Measurements from ENCODE around the gene TBL1X.
"Not testable (repeated sequence)": the region's sequence is repeated elsewhere in the genome, so short reads cannot be mapped to it uniquely, and the experiment has no call there.

Gene TBL1X

GRCh38 chrX:9536156-9536555, 71.3 kb downstream of the TBL1X start:
- not testable (repeated sequence) for DNase-seq (ENCODE audit: low read depth in 2 of 2)

- no peak for DNase-seq (ENCODE audit: low read depth in 2 of 2)
These were observed 72.9 kb downstream of the TBL1X start for GRCh38 chrX:9537781-9538180.

DNA sequence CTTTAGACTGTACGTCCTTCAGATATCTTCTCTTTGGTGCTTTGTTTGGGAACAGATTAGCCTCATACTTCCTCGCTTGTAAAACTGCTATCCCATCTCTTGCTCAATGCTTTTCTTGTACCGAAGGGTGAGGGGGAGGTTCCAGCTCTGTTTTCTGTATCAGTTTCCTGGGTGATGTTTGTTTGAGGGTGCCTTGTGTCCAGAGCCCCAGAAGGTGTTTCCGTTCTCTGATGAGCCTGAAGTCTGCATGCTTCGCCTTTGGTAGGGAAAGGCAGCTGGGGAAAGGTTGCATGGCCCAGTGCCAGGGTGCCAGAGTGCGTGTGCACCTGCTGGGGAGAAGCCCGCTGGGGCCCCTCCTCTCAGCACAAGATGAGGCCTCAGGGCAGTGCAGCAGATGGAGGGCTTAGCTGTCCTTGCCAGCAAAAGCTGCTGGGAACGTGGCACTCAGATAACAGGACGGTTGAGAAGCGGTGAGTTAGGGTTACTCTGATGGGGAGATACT, 73.7 kb downstream of the TBL1X start:
- no peak for DNase-seq (ENCODE audit: low read depth in 2 of 2)

DNA sequence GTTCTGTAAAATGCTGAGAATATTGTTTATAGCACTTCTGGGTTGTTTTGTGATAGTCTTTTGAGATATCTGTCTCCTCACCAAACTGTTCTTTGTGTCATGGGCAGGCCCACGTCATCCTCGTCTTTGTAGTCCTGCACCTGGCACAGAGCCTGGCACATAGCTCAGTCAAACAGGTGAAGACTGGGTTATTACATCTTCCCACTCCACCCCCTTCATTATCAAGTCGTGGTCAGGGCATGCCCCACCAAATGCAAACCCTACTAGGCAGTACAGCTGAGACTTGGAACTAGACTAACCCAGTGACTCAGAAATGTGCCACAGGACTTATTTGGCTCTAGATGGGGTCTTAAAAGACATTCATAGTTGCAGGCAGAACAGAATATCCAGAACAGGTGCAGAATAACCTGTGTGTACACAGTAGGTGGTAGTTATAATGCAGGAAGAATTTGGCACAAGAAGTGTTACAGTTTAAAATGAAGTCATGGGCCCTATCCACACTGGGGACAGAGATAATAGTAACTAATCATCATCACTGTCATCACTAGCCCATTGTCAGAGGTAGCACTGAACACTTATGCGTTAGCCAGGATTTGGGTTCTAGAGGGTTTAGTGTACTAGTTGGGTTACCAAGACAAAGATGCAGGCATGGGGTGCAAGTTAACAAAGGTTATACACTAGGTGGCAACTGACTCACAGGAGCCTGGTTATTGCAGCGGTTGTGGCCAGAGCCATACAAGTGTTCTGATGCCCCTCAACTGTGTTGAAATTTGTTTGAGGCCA, 74.9 kb downstream of the TBL1X start:
- DNase-seq (ENCODE audit: low read depth in 2 of 2), result no peak

DNA sequence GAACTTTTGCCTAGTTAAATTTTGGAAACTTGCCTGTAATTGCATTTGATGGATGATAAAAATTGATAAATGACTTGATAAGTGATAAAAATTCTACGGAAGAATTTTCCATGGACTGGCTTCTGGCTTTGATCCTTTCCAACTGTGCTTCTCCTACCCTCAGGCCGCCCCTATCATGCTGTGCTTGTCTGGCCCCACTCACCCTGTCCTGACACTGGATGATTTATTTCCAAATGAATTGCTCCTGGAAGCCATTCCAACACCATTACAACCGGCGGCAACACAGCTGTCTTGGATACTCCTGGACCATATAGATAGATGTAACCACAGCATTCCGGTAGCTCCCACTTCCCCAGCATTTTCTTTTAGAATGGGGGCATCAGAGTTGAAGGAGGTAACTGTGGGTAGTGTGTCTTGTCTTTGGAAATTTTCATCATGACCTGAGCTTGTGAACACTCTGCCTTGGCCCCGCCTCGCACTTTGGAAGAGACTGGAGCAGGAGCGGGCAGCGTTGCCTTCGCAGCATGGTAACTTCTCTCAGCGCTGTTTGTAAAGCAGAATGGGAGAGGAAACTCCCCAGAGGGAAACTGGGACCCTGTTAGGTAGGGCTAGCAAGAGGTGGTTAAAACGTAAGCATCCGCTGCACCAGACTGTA, 77.4 kb downstream of the TBL1X start:
- DNase-seq (ENCODE audit: low read depth in 2 of 2), result no peak

- DNase-seq (ENCODE audit: low read depth in 2 of 2), result no peak
These were observed 77.9 kb downstream of the TBL1X start for GRCh38 chrX:9542761-9543111.

DNA sequence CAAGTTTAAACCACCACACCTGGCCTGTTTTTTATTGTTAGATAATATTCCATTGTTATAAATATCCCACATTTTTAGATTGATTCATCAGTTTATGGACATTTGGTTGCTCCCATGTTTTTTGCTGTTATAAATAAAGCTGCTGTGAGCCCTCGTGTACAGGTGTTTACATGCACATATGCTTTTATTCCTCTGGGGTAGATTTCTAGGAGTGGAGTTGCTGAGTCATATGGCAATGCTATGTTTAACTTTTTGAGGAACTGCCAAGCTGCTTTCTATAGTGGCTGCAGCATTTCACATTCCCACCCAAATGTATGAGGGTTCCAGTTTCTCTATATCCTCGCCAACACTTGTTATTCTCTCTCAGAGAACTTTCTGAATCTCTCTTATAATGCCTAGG, 90.5 kb downstream of the TBL1X start:
- DNase-seq (ENCODE audit: low read depth in 2 of 2), result no peak

DNA sequence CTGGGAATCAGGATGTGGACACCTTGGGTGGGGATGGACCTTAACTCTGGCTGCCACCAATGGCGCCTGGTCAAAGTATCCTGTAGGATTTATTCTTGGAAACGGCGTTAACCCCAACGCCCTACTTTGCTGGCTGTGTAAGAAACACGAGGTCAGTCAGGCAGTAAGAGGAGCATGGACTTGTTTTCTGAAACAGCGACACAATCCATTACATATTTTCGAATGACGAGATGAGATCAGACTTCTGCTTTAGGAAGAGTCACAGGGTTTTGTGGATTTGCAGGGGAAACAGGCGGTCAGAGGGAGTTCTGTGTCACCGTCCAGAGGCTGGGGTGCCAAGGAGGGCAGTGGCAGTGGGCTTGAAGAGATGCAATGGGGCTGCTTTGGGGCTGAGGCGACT, 92.2 kb downstream of the TBL1X start:
- no peak for DNase-seq (ENCODE audit: low read depth in 2 of 2)

- no peak for DNase-seq (ENCODE audit: low read depth in 2 of 2)
These were observed 92.7 kb downstream of the TBL1X start for GRCh38 chrX:9557521-9557920.

DNA sequence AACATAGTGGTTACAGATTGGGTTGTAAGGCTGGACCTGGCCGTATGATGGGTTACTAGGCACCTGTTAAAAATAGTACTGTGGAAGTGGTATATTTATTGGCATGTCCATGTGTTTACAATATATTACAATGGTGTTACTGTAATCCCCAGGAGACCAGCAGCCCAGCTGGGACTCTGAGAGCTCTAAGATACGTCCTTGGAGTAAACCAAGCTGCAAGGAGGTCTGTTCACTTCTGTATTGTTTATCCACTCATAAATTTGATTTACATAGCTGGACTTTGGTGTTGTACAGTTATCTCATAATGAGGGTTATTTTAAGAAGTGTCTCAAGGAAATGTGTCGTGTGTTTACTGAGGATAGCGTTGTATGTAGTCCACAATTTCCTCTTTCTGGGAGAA, 93.8 kb downstream of the TBL1X start:
- no peak for DNase-seq (ENCODE audit: low read depth in 2 of 2)

GRCh38 chrX:9560219-9560618, 95.4 kb downstream of the TBL1X start:
- DNase-seq (ENCODE audit: low read depth in 2 of 2), result no peak

GRCh38 chrX:9561199-9561598, 96.3 kb downstream of the TBL1X start:
- DNase-seq (ENCODE audit: low read depth in 2 of 2), result no peak

DNA sequence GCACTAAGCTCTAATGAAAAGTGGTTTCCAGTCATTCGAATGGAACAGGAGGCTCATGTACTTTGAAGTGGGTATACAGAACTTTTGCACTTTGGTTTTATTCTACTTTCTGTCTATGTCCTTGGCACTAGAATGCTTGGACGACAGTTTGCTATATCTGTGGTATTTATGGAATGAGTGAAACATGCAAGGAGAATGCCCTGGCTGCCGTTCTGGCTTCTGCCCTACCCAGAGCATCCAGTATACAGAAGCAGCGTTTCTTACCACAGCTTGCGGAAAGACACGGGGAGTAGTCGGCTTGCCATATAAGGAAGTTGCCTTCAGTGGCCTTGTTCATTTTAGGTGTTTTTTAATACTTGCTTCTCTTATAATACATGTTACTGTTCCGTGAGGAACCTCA, 98.0 kb downstream of the TBL1X start:
- no peak for DNase-seq (ENCODE audit: low read depth in 2 of 2)

DNA sequence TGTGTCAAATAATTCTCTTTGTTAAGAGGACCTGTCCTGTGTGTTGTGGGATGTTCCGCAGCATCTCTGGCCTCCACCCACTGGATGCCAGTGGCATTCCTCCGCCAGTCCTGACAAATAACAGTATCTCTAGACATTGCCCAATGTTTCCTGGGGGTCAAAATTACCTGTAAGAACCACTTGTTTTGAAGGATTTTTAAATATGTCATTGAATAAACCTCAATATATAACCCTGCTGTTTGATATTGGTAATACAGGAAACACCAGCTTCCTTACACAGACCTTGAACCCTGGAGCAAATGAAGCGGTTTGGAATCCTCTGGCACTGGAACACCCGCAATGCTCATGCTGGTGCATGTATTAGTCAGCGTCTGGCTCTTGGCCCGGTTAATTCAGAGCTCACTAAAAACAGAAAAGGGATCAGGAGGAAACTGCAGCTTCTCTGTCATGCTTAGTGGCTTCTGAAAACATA, 101.3 kb downstream of the TBL1X start:
- DNase-seq (ENCODE audit: low read depth in 2 of 2), result no peak

DNA sequence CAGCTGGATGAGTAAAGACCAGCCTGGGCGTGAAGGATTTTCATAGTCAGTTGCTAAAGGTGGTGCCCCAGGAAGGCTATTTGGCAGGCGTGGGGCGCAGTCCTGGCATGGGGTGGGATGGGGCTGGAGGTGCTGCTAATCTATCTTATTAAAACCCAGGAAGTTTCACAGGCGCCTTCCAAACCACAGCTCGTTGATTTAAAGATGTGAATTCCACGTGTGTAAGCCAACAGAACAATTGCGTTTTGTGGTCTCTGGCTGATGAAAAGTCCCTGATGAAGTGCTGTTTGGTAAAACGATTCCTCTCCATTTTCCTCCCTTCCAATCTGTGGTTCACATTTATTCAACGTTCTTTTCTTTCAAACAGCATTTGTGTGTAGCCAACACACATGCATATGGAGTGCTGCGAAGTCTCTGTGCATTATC, 105.0 kb downstream of the TBL1X start:
- DNase-seq (ENCODE audit: low read depth in 2 of 2), result no peak

DNA sequence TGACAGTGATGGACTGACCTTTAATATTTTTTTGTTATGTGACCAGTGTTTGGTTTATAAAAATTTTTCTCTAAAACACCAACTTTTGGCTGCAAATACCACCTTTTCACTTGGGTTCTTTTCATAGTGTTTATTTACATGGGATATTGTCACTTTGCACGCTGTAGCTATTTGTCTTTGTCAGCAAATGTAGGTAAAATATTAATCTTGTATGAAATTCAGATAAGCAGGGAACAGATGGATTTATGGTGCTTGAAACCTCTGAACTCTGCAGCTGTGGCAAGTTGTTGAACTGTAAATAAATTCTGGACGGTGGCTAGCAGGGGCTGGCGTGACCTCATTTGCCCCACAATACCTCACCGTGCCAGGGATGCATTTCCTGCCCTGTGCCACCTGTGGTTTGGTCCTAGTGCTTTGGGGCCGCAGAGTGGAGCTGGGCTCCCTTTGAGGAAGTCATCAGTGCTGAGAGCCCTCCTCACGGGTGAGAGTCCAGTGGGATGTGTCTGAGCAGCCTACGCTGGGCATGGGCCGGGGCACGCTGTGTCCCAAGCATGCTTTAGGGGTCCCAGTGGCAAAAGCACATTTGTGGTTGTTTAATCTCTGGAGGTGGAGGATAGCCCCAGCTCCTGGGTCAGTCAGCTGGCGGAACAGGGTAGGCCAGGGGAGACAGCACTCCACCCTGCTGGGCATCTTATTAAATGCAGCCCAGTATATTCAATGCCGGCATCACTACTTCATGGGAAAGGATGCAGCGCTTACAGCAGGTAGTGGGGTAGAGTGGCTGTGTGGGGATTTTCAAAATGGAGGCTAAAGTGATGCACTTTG, 108.6 kb downstream of the TBL1X start:
- no peak for DNase-seq (ENCODE audit: low read depth in 2 of 2)

- DNase-seq (ENCODE audit: low read depth in 2 of 2), result no peak
These were observed 111.2 kb downstream of the TBL1X start for GRCh38 chrX:9576059-9576458.

DNA sequence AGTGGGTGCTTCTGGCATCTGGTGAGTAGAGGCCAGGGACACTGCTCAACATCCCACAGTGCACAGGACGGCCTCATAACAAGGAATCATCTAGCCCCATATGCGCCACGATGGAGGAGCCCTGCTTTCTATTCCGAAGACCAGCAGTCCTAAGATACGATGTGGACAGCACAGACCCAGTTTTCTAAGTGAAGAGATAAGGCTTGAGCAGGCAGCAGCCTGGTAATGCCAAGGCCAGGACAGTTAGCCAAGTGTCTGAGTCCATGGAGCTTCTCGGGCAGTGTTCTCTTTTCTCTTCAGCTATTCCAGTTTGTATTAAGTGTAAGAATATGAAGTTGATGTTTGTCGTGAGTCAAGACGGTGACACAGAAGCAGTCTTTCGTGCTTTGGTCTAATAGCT, 112.7 kb downstream of the TBL1X start:
- no peak for DNase-seq (ENCODE audit: low read depth in 2 of 2)

GRCh38 chrX:9578083-9578779, 113.4 kb downstream of the TBL1X start:
- no peak for DNase-seq (ENCODE audit: low read depth in 2 of 2)

DNA sequence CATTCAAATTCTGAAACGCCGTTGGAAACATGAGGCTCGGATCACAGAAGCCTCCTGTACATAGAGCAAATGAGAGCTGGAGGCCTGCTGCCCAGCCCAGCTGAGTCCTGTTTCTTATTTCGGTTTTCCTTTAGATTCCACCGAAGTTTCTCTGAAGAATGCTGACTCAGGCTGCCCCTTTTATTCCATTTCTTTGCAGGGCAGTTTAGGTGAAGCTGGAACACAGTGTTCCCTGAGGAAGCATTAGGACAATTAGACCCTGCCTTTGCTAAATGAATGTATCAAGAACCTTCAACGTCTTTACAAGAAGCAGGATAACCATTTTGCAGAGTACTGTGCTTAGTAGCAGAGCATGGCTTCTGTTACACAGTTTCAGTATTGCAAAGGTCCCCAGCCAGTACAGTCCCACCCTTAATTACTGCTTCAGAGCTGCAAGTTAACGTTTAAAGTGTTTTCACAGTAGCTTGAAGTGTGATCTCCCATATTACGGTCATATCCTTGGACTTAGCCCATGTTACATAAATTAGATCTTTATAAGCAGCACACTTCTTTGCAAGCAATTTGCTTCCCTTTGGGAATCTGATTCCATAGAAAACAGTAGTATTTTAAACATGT, 117.0 kb downstream of the TBL1X start:
- no peak for DNase-seq (ENCODE audit: low read depth in 2 of 2)

GRCh38 chrX:9582956-9583355, 118.1 kb downstream of the TBL1X start:
- DNase-seq (ENCODE audit: low read depth in 2 of 2), result no peak
